OCI-LY7 (cell line): ENCODE results near the gene FKBP2.

ENCODE experiments used
- EZH2phosphoT487 ChIP-seq: fragments of 200-600 bp; sonication (generic); IDR thresholded peaks from 2 replicates; pipeline ENCODE4 v1.6.1; 2018; ENCODE audit warnings: low read depth, borderline replicate concordance, mild to moderate bottlenecking, mixed run types, antibody characterized with exemption, low read length, moderate library complexity, mixed read lengths
- TF ChIP-seq, protein P1 (sequence below): fragments of 200-600 bp; sonication (generic); conservative IDR thresholded peaks from 2 replicates; pipeline ENCODE4 v1.5.1; 2014; ENCODE audit warnings: mild to moderate bottlenecking, antibody characterized with exemption, low read length, moderate library complexity, mixed read lengths

DNA sequence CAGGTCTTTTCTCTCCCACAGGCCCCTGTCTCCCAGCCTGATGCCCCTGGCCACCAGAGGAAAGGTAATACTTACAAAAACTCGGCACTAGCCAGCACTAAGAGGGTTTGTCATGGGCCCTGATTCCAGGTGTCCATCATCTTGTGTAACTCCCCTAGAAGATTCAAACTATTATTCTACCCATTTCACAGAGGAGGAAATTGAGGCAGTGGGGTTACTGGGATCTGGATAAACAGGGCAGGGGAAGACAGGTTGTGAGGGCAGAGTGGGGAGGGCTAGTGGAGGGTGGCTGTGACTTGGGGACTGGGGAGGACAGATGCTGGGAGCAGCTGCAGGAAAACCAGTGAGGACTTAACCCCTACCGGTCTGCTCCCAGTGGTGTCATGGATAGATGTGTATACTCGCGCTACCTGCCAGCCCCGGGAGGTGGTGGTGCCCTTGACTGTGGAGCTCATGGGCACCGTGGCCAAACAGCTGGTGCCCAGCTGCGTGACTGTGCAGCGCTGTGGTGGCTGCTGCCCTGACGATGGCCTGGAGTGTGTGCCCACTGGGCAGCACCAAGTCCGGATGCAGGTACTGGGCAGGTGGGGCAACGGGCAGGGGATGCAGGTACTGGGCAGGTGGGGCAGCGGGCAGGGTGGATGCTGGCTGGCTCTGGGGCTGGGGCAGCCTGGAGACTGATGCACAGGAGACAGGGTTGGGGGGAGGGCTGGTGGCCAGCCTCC lies 5.3 kb upstream of the FKBP2 start:
- TF ChIP-seq, protein P1, sequence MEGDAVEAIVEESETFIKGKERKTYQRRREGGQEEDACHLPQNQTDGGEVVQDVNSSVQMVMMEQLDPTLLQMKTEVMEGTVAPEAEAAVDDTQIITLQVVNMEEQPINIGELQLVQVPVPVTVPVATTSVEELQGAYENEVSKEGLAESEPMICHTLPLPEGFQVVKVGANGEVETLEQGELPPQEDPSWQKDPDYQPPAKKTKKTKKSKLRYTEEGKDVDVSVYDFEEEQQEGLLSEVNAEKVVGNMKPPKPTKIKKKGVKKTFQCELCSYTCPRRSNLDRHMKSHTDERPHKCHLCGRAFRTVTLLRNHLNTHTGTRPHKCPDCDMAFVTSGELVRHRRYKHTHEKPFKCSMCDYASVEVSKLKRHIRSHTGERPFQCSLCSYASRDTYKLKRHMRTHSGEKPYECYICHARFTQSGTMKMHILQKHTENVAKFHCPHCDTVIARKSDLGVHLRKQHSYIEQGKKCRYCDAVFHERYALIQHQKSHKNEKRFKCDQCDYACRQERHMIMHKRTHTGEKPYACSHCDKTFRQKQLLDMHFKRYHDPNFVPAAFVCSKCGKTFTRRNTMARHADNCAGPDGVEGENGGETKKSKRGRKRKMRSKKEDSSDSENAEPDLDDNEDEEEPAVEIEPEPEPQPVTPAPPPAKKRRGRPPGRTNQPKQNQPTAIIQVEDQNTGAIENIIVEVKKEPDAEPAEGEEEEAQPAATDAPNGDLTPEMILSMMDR, result no peak
- TF ChIP-seq EZH2phosphoT487, result no peak
